Amniotic stem cell (primary cell): ENCODE data around the gene KRT23.

Experiments used
- DNase-seq: peaks from one replicate; lab custom pipeline; 2025; lab: John Stamatoyannopoulos, UW

The KRT23 gene

DNA sequence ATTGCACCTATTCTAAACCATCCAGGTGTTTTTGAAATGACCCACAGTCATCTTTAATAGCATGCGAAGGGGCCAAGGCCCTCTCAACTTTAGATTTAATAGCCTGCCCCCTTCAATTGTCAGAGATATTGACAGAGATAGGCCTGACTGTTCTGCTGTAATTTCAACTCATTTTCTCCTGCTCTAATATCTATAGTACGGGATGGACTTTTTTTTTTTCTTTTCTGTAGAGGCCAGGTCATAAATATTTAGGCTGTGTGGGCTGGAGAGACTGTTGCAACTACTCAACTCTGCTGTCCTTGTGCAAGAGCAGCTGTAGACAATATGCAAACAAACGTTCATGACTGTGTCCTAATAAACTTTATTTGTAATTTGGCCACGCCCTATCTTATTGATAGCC is 27.7 kb downstream of the KRT23 start:
- DNase-seq = peak; percentile 2

DNA sequence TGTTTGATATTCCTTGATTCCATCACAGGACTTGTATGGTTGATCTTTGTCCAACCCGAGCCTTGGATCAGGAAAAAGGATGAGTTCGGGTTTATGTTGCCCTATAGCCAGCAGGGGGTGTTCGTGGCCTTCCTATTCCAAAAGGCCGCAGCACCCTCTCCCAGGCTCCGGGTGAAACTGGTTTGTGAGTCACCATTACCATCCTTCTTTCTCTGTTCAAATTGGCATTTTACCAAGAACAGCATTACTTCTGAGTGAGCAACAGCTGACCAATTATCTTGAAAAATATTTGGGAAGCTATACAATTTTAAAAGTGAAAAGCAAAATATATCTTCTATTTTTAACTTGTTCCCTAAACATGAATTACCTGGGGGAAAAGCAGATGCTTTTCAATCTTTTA is 28.1 kb downstream of the KRT23 start:
- DNase-seq = peak; percentile 99

DNA sequence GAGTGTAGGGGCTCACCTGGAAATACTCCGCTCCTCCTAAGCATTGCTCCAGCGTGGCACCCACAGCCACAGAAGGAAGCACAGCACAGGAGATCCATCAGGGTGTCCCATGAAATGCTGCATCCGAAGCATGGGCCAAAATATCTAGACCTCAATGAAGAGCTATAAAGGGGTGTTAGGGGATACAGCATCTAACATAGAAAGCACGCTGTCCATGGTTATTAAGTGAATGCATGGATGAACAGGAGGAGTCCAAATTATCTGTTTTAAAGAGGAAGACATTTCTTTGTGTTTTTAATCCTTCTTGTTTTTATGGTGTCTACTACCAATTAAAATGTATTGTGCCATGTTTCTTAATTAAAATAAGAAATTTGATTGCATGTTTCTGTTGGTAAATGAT is 30.8 kb downstream of the KRT23 start:
- DNase-seq = no peak

DNA sequence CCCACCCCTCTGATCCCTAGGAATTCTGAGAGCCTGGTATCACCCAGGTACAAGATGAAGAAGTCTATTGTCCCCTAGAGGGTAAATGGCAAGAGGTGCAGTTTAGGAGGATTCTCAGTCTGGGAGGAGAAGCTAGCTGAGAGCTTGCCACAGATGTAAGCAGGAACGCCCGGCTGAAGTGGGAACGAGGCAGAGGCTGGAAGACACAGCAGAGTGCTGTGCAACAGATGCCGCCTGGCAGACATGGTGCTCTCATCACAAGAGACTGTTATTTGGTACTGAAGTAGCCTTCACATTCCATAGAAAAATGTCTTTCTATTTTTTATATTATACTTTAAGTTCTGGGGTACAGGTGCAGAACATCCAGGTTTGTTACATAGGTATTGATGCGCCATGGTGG is 32.1 kb downstream of the KRT23 start:
- DNase-seq = no peak

DNA sequence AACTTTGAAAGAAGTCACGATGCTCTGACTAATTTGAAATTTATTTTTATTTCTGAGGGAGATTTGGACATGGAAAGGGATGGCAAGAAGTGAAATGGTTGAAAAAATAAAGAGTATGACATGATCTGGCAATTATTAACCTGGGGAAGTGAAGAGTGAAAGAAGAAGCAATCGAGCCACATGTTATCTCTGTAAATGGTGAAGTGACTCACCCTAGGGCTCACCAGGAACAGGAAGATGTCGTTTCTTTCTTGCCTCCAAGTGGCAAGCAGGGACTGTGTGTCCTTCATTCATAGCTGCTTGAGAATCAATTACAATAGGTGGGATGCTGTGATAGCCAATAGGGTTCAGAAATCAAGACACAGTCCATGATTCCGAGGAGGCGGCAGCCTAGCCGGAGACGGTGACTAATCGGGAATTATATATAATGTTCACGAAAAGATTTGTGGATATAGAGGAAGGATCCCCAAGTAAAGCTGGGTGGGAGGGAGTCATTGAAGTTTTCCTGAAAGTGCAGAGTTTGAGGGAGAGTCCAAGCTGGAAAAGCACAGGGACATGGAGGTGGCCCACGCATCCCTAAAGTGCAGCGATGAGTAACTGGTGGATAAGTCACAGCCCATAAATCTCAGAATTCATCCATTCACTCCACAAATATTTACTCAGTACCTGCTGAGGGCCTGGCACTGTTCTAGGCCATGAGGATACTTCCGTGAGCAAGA is 34.2 kb downstream of the KRT23 start:
- DNase-seq = peak; percentile 8

DNA sequence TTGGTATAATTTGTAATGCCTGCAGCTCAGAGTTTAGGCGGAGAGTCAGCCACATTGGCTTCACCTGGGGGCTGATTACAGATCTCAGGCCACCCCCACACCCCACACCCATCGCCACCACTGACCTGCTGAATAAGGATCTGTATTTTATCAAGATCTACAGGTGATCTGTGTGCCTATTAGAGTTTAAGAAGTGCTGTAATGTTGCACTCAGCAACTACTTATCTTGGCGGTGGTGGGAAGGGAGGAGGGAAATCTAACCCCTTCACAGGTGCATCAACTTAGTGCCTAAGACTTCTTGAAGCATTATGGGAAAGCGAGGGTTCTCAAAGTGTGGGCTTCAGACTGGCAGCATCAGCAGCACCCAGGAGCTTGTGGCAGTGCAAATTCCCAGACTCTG is 34.9 kb downstream of the KRT23 start:
- DNase-seq = no peak

DNA sequence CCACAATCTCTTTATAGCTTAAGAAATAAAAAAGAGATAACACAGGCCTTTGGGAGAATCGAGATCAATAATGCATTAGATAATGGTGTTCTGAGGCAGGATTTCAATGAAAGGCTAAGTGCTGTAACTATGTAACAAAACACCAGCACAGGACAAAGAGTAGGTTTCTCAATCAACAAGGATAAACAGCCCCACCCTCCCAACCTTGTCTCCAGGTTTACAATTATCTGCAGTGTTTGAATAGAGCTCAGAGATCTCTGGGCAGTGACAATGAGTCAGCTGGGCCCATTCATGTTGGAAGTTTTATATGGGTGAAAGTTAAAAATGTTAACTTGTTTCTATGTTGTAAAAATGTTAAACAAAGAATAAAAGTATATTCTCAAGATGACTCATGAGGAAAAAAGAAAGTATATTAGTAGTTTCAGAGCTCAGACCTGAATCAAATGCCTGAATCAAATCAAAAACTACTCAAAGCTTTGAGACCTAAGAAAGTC is 35.4 kb downstream of the KRT23 start:
- no peak for DNase-seq

DNA sequence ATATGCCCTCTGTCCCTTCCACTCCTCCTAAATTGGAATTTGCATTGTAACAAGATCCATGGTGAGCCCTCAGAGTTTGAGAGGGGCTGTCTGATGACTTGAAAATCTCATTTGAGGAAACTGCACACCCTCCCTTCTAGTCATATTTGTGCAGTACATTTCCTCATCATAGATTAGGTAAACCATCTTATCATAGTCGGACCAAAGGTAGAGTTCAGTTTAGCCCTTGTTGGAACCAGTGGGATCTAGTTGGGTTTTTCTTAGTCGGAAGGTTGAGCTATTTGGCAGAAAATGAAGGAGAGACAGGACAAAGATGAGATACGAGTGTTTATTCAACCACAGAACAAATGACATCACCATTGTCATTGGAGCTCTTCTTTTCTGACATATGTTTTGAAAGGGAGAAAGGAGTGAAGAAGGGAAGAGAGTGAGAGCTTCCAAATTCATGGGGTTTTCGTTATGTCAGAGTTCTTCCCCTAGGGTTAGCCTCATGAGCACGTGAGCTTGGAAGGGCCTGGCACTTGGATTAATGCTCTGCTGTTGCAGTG is 36.6 kb downstream of the KRT23 start:
- DNase-seq = no peak

DNA sequence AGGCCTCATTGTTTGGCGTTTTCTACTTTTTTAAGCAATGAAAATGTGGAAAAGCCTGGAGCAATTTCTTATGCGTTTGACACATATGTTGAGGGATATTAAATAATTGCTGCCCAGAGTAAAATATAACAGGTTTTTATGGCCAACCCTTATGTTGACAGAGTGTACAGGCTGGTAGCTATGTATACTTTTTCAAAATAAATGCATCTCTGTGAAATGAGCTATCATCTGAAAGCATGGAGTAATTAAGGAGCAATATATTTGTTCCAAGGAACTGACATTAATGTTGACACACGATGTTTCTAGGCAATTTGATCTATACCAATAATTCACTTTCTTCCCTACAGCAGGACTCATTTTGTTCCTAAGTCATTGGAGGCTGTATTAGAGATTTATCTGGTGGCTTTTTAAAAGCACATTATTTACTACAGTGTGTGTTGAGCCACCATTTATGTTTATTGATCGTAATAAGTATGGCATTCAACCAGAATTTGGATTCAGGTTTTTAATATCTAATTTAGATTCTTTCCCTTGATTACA is 40.5 kb downstream of the KRT23 start:
- no peak for DNase-seq

DNA sequence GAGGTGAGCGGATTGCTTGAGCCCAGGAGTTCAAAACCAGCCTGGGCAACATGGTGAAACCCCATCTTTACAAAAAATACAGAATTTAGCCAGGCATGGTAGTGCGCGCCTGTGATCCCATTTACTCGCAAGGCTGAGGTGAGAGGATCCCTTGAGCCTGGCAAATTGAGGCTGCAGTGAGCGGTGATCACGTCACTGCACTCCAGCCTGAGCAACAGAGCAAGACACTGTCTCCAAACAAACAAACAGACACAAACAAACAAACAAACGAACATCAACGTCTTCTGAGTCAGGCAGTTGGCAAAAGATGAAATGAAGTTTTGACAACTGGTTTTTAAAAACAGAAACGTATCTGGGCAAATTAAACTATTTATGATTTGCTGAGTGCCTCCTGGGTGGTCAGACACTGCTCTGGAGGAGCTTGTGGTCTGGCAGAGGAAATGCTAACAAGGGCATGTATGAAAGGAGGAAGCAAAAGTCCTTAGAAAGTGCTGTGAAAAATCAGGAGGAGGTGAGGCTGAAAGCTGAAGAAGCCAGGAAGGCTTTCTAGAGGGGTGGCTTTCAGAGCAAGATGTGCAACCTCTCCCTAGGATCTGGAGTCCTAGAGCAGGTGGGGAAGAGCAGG is 42.2 kb downstream of the KRT23 start:
- no peak for DNase-seq

DNA sequence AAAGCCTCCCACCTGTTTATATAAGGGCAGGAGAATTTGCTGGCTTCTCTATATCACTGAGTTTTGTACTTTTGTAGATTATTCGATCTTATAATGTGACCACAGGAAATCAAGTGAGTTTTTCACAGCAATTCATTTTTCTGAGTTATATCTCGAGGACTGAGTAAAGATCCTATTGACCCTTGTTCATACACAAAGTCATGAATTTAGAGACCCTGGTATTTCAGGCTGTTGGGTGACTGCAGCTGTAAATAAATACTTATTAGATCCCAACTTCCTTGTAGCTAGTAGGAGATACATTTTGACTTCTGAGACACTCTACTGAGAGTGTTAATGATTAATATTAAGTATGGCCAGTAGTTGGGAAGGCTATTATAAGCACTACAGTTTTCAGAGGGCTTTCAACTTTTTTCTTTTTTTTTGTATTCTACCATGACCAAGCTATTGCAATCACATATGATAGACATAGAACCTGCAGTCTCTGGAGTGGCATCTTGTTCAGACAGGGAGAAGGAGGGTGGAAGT is 49.2 kb downstream of the KRT23 start:
- no peak for DNase-seq

DNA sequence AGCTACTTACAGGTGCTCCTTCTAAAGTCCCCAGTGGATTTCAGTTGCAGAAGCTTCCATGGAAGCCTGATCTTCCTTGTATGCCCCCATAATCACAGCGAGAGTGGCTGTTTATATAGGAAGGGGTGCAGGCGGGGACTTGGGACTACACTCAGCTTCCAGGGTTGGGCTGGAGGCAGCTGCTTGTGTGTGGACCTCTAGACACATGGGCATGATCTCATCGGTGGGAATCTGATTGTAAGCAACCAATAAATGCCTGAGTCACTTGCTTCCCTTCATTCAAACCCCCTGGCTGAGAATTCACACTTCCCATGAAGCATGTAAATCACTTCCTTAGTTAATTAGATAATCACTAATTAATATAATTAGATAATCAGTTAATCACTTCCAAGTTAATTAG is 51.4 kb downstream of the KRT23 start:
- no peak for DNase-seq

DNA sequence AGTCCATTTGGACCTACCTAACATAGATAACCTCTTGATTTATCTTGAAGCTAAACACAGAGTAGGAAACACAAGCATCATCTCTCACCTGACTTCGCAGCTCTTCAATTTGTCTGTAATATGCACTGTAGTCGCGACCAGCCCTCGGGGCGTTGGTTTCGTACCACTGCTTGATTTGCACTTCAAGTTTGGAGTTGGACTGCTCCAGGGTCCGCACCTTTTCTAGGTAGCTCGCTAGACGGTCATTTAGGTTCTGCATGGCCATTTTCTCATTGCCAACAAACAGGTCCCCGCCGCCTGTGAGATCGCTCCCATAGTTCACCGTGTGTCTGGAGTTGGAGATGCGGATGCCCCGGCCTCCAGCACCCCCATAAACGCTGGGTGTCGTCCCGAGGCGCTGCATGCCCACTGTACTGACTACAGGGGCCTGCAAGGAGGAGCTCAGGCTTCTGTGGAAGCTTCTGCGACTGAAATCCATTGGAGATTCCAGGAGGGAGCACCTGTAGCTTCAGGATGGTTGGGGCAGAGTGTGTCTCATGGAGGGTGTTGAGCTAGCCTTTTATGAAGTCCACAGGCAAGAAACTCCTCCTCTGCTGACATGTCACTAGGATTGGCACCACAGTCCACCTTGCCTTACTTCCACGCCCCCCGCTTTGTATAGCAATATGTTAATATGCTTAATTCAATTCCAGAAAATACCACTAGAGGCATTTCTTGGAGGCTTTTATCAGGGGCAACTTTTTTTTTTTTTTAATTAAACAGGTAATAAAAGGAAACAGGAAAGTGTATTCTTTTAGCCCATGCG is 52.5 kb downstream of the KRT23 start, which contains the start of gene KRT20:
Gene KRT20, minus strand, starts transcription at position 535 of the 805 bp plus-strand sequence. Its CDS starts 57 bp downstream, at position 478.
- DNase-seq = no peak

DNA sequence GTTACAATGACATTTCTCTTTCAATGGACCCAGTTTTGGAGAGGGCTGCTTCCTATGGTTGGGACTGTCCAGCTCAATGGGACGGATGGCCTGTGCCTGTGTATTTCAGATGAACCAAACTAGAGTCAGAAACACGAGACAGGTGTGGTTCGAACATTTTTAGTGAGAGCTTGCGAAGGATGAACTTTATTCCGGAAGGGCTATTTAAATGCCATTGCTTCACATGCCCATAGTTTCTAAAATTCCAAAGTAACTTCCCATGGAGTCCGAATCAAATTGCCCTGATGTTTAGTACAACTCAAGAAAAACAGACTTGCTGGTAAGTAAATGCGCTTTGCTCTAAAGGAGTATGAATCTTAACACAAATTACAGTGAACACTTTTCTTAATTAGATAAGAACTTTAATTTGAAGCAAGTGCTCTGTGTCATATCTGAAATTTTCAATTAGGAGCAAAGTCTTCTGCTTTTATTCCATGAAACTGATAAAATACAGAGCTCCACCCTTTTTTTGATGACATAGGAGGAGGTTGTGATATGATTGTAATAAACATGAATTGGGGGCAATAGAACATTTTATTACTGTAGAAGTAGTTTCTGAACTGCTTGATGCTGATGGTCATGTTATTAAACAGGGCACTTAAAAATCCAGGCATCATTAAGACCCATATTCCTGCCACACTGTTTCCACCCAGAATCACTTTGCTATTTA is 53.7 kb downstream of the KRT23 start:
- no peak for DNase-seq

DNA sequence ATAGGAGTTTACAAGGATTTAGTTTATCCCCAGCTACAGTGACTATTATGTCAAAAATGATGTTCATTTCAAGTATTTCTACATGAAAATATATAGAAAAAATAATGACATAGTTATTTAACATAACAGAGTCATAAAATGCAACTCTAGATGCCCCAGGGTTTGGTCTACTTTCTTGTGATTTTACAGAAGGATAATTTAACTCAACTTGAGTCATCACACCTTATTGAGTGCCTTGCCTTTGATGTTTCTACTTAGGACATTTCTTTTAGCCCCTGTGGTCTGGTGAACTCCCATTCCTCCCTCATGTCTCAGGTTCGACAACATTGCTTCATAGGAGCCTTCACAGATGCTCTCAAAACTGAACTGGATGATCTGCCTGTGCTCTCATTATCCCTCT is 54.4 kb downstream of the KRT23 start:
- DNase-seq = no peak

DNA sequence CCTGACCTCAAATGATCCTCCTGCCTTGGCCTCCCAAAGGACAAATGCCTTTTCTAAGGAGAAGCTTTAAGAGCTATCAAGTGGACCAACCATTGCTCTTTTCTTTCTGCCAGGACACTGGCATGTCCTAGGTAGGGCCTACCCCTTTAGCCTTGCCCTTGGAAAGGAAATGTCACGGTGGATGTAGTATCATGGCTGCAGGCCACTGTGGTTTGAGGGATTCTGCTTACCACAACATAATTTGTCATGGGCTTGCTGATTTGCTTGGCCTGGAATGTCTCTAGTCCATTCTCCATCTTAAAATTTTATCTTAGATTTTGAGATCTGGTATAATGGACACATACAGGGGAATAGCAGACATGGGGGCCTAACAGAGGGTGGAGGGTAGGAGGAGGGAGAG is 58.4 kb downstream of the KRT23 start:
- no peak for DNase-seq

DNA sequence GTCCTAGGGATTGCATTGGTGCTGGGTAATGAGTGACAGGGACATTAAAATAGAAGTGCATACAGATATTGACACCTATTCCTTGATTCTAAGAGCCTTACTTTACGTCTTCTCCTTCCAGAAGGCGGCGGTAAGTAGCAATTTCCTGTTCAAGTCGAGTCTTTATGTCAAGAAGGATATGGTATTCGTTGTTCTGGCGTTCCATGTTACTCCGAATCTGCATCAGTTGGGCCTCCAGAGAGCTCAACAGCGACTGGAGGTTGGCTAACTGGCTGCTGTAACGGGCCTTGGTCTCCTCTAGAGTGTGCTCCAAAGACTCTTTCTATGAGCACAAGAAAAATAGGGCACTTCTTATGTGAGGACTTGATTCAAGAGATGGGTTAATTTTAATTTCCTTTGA is 59.4 kb downstream of the KRT23 start:
- DNase-seq = no peak

DNA sequence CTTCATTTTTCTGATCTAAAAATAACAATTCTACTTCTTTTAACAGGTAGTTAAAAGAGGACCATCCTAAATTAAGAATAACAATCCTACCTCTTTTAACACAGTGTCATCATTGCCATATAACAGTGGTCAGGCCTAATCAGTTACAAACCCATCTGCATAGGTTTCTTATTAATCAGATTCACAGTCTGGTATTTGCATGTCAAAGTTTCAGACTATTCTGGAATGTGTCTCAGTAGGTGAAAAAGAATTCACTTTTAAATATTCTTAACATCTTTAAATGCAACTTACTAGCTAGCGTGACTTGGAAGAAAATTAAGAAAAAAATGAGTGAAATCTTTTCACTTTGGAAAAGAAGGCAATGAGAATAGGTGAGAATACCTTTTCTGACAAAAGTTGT is 63.6 kb downstream of the KRT23 start:
- DNase-seq = no peak

DNA sequence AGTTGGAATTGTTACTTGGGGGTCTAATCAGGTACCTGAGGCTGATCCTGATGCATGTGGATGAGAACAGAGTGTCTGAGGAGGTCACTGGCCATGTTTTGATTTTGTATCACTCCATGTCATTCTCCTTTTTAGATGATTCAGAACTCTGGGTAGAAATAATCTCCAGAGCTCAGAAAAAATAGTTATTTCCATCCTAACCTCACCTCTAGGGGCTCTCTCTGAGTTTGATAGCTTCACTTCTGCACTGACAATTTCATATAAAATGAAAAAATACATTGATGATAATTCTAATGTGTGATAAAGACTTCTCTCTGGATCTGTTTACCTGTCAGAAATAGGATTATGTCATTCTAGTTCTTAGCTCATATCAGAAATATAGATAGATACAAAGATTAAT is 64.2 kb downstream of the KRT23 start:
- no peak for DNase-seq
